ENCODE results near the gene FGD3. TPM values are rescaled to one million over a fixed set of nuclear protein-coding genes. Genes with fewer than 3 reads are reported as not detected.

Gene FGD3
- polyA plus RNA-seq, 1 donor (not counting 4 experiments of a cell fraction or from before 2014, with no cell fraction given), result 0.21 TPM

GRCh38 chr9:93051680-93052089 is 104.4 kb downstream of the FGD3 start:
- Histone ChIP-seq H2AFZ (ENCODE audit: control insufficient read depth, low read length) (no peak overlapping the region), H3K9me1 (ENCODE audit: control insufficient read depth, extremely low read depth, insufficient read depth, low read length) (no peaks in the 10 kb centered on the region), H3K9ac (ENCODE audit: control insufficient read depth, extremely low read depth, insufficient read depth, low read length) (no peak overlapping the region), H3K4me1 (ENCODE audit: control insufficient read depth, extremely low read depth, insufficient read depth, low read length) (no peaks in the 10 kb centered on the region), H3K36me3 (ENCODE audit: control insufficient read depth in 2 of 2, extremely low read depth in 1 of 2, insufficient read depth in 2 of 2, low read length in 2 of 2) (no peaks in the 10 kb centered on the region), H3K27ac (ENCODE audit: control insufficient read depth, insufficient read depth, low read length) (no peak overlapping the region), H3K4me3 (ENCODE audit: control insufficient read depth in 2 of 3, extremely low read depth in 1 of 3, insufficient read depth in 2 of 3, low read depth in 1 of 3, low read length in 3 of 3) (no peak overlapping the region), H3K79me2 (ENCODE audit: control insufficient read depth, insufficient read depth, low read length) (no peaks in the 10 kb centered on the region), H3K9me3 (ENCODE audit: control insufficient read depth, low read depth, low read length) (no peaks in the 10 kb centered on the region), H3K4me2 (ENCODE audit: control insufficient read depth, extremely low read depth, insufficient read depth, low read depth, low read length) (no peak overlapping the region), H3K27me3 (ENCODE audit: control insufficient read depth, extremely low read depth, insufficient read depth, low read length) (no peaks in the 10 kb centered on the region), H4K20me1 (ENCODE audit: control insufficient read depth, extremely low read depth, insufficient read depth, low read length) (no peaks in the 10 kb centered on the region)
- dilution Hi-C loops (cut with MboI; ENCODE audit: extremely low pct_ligation_motif_present, low sequenced_read_pairs), result no loop called here
- DNase-seq (ENCODE audit: low read depth, low spot score), result no peak
- no peak for FAIRE-seq
- TF ChIP-seq CTCF (optimal IDR thresholded peaks at IDR 0.05 in 1 of 3, IDR thresholded peaks at IDR 0.05 in 1 of 3, conservative IDR thresholded peaks at IDR 0.05 in 1 of 3; ENCODE audit: extremely low read depth in 1 of 3, insufficient read depth in 2 of 3, low read length in 3 of 3), result no peak
- TF ChIP-seq EZH2 (IDR thresholded peaks at IDR 0.05; ENCODE audit: low read length), result no peak

GRCh38 chr9:93052791-93053540 is 105.6 kb downstream of the FGD3 start:
- no peak overlapping the region for H3K9ac ChIP-seq (ENCODE audit: control insufficient read depth, extremely low read depth, insufficient read depth, low read length)
- H3K27me3 ChIP-seq (ENCODE audit: control insufficient read depth, extremely low read depth, insufficient read depth, low read length), result no peaks in the 10 kb centered on the region
- no peaks in the 10 kb centered on the region for H3K36me3 ChIP-seq (ENCODE audit: control insufficient read depth in 2 of 2, extremely low read depth in 1 of 2, insufficient read depth in 2 of 2, low read length in 2 of 2)
- H3K27ac ChIP-seq (ENCODE audit: control insufficient read depth, insufficient read depth, low read length), result no peak overlapping the region
- no peak for FAIRE-seq
- no peaks in the 10 kb centered on the region for H3K9me3 ChIP-seq (ENCODE audit: control insufficient read depth, low read depth, low read length)
- no peak overlapping the region for H2AFZ ChIP-seq (ENCODE audit: control insufficient read depth, low read length)
- no peak overlapping the region for H3K4me2 ChIP-seq (ENCODE audit: control insufficient read depth, extremely low read depth, insufficient read depth, low read depth, low read length)
- no peak overlapping the region for H3K4me3 ChIP-seq (ENCODE audit: control insufficient read depth in 2 of 3, extremely low read depth in 1 of 3, insufficient read depth in 2 of 3, low read depth in 1 of 3, low read length in 3 of 3)
- no peaks in the 10 kb centered on the region for H4K20me1 ChIP-seq (ENCODE audit: control insufficient read depth, extremely low read depth, insufficient read depth, low read length)
- H3K4me1 ChIP-seq (ENCODE audit: control insufficient read depth, extremely low read depth, insufficient read depth, low read length), result no peaks in the 10 kb centered on the region
- TF ChIP-seq EZH2 (IDR thresholded peaks at IDR 0.05; ENCODE audit: low read length) (no peak), CTCF (optimal IDR thresholded peaks at IDR 0.05 in 1 of 3, IDR thresholded peaks at IDR 0.05 in 1 of 3, conservative IDR thresholded peaks at IDR 0.05 in 1 of 3; ENCODE audit: extremely low read depth in 1 of 3, insufficient read depth in 2 of 3, low read length in 3 of 3) (no peak)
- H3K79me2 ChIP-seq (ENCODE audit: control insufficient read depth, insufficient read depth, low read length), result no peaks in the 10 kb centered on the region
- dilution Hi-C loops (cut with MboI; ENCODE audit: extremely low pct_ligation_motif_present, low sequenced_read_pairs), result no loop called here
- DNase-seq (ENCODE audit: low read depth, low spot score), result no peak
- H3K9me1 ChIP-seq (ENCODE audit: control insufficient read depth, extremely low read depth, insufficient read depth, low read length), result no peaks in the 10 kb centered on the region

All from keratinocyte (primary cell).